ENCODE measurements around the gene TFDP1.

The TFDP1 gene

DNA sequence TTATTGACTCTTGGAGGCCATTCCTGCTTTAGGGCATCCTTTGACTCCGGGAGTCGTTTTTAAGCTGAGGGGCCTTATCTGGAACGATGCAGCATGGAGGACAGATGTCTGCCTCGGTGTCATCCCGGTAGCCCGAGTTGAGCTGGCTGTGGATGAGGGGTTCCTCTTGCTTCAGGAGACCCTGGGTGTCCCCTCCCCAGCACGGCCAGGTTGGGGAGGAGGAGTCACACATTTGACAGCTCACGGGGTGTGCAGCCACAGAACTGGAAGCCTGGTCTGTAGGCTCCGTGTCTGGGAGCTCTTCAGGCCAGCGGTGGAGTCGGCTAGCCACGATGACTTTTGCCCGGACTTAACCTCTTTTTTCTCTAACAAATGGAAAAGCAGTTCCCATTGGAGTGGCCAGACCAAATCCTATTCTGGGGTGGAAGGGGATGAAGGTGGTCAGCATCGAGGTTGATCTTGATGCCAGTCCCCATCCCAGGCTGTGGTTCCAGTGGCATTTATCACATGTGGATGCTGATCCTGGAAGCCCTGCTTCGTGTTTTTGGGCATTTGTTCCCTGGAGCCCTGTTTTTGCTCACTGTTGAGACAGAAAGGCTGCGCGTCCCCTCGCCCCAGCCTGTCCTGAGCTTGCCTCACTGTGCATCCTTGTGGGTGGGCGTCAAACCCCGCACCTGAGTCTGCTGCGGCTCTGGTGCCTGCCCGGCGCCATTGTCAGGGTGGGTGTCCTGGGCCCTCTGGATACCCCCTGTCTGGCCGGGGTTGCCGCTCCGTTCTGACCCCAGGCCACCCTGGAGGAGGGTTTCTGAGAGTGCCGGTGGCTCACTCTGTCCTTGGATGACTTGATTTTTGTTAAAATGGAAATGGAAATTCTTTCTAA lies 12.0 kb downstream of the TFDP1 start:
- no peak overlapping the region for H3K4me3 ChIP-seq (ENCODE audit: low read depth, low read length)
- no peak for DNase-seq (ENCODE audit: low read depth)
- TF ChIP-seq, protein P1, sequence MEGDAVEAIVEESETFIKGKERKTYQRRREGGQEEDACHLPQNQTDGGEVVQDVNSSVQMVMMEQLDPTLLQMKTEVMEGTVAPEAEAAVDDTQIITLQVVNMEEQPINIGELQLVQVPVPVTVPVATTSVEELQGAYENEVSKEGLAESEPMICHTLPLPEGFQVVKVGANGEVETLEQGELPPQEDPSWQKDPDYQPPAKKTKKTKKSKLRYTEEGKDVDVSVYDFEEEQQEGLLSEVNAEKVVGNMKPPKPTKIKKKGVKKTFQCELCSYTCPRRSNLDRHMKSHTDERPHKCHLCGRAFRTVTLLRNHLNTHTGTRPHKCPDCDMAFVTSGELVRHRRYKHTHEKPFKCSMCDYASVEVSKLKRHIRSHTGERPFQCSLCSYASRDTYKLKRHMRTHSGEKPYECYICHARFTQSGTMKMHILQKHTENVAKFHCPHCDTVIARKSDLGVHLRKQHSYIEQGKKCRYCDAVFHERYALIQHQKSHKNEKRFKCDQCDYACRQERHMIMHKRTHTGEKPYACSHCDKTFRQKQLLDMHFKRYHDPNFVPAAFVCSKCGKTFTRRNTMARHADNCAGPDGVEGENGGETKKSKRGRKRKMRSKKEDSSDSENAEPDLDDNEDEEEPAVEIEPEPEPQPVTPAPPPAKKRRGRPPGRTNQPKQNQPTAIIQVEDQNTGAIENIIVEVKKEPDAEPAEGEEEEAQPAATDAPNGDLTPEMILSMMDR (IDR thresholded peaks at IDR 0.05; ENCODE audit: low read depth, low read length), result no peak
- TF ChIP-seq POLR2A (IDR thresholded peaks at IDR 0.05; ENCODE audit: extremely low read depth, insufficient read length) (no peak), MYC (IDR thresholded peaks at IDR 0.05; ENCODE audit: low read depth, low read length) (no peak)
- TF ChIP-seq, protein P2, sequence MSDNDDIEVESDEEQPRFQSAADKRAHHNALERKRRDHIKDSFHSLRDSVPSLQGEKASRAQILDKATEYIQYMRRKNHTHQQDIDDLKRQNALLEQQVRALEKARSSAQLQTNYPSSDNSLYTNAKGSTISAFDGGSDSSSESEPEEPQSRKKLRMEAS (IDR thresholded peaks at IDR 0.05; ENCODE audit: low read depth, low read length), result no peak

DNA sequence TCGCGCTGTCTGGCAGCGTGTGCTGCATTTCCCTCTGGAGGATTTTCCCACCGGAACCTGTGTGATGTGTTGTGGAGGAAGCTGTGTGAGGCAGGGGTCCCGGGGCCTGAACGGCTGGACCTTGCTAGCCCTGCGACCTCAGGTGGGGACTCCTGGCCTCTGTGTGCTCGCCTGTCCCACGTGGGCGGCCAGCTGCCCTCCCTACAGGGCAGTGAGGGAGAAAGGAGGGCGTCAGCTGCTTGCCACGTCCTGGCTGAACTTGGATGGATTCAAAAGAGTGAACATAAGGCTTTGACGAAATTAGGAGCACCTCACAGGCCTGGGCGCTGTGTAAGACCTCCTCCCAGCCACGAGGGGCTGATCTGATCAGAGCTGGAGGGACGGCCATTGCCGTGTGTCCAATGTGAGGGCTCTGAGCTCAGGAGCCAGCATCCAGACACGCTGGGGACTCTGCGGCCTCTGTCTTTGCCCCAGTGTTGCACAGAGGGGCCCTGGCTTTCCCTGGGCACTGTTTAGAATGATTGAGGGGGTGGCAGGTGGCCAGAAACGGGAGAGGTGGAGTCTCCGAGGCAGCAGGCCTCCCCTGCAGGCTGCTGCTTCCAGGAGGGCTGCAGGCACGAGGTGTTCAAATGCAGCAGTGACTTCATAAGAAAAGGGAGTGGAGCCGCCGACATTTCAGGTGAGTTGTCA lies 13.0 kb downstream of the TFDP1 start:
- H3K4me3 ChIP-seq (ENCODE audit: low read depth, low read length), result no peak overlapping the region
- TF ChIP-seq, protein P2 (IDR thresholded peaks at IDR 0.05; ENCODE audit: low read depth, low read length), result no peak
- TF ChIP-seq POLR2A (IDR thresholded peaks at IDR 0.05; ENCODE audit: extremely low read depth, insufficient read length) (no peak), MYC (IDR thresholded peaks at IDR 0.05; ENCODE audit: low read depth, low read length) (no peak)
- TF ChIP-seq, protein P1 (IDR thresholded peaks at IDR 0.05; ENCODE audit: low read depth, low read length), result no peak
- no peak for DNase-seq (ENCODE audit: low read depth)

DNA sequence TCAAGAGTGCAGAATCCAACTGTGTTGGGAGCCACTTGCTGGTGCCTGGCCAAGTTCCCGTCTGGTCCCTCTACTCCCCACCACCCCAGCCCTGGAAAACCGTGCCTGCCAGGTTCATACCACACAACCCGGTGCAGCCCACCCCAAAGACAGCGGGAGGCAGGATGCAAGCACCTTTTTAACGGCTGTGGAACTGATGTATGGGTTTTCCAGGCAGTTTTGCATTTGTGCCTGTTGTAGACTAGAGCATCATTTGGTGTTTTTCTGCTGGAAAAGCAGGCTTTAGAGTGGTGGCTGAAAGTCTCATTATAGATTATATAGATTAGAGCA lies 13.5 kb downstream of the TFDP1 start:
- H3K4me3 ChIP-seq (ENCODE audit: low read depth, low read length), result no peak overlapping the region
- no peak for DNase-seq (ENCODE audit: low read depth)
- TF ChIP-seq MYC (IDR thresholded peaks at IDR 0.05; ENCODE audit: low read depth, low read length) (no peak), POLR2A (IDR thresholded peaks at IDR 0.05; ENCODE audit: extremely low read depth, insufficient read length) (no peak)
- TF ChIP-seq, protein P2 (IDR thresholded peaks at IDR 0.05; ENCODE audit: low read depth, low read length), result no peak
- TF ChIP-seq, protein P1 (IDR thresholded peaks at IDR 0.05; ENCODE audit: low read depth, low read length), result no peak

DNA sequence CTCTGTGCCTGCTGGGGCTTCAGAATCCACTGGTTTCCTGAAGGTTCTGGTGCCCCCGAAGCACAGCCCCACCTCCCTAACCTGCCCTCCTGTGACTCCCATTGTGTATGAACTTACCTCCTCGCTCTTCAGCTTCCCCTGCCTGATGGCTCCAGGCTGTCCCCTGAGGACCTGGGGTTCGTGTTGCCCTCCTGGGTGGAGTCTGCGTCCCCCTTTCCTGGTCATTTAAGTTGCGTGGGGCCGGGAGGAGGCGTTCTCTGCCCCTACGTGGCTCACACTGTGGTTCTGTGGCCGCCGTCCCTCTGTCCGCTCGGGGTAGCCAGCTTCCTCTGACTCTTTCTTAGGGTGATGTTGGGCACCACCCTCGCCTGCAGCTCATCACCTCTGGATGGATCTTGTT lies 13.9 kb downstream of the TFDP1 start:
- no peak for TF ChIP-seq POLR2A (IDR thresholded peaks at IDR 0.05; ENCODE audit: extremely low read depth, insufficient read length)
- TF ChIP-seq, protein P2 (IDR thresholded peaks at IDR 0.05; ENCODE audit: low read depth, low read length), result no peak
- TF ChIP-seq, protein P1 (IDR thresholded peaks at IDR 0.05; ENCODE audit: low read depth, low read length), result no peak
- TF ChIP-seq MYC (IDR thresholded peaks at IDR 0.05; ENCODE audit: low read depth, low read length), result no peak
- no peak for DNase-seq (ENCODE audit: low read depth)
- no peak overlapping the region for H3K4me3 ChIP-seq (ENCODE audit: low read depth, low read length)

DNA sequence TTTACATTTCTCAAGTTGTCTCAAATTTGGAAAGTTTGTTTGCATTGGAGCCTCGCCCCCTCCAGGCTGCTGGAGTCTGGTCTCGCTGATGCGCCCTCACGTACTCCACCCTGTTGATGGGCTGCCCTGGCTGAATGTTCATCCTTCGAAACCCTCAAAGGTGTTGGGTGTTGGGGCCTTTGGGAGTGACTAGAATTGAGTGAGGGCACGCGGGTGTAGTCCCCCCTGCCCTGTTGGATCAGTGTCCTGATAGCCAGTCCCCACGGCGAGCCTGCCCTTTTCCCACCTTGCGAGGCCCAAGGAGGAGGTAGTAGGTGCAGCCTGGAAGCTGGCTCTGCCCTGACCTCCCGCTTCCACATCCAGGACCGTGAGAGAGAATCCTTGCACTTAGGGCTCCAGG lies 14.8 kb downstream of the TFDP1 start:
- DNase-seq (ENCODE audit: low read depth), result no peak
- TF ChIP-seq POLR2A (IDR thresholded peaks at IDR 0.05; ENCODE audit: extremely low read depth, insufficient read length), result no peak
- TF ChIP-seq, protein P2 (IDR thresholded peaks at IDR 0.05; ENCODE audit: low read depth, low read length), result no peak
- TF ChIP-seq, protein P1 (IDR thresholded peaks at IDR 0.05; ENCODE audit: low read depth, low read length), result no peak
- no peak overlapping the region for H3K4me3 ChIP-seq (ENCODE audit: low read depth, low read length)

Data from NB4 (cell line).